GM19025 (cell line): ENCODE results near the gene UTS2.

ENCODE experiments used
- ATAC-seq: cut with Tn5 transposase; IDR thresholded peaks from one replicate; pipeline ENCODE4 v1.9.1; 2021; ENCODE audit warnings: mild to moderate bottlenecking, low read depth, moderate library complexity; ENCODE audit not compliant: unreplicated experiment

Gene UTS2

DNA sequence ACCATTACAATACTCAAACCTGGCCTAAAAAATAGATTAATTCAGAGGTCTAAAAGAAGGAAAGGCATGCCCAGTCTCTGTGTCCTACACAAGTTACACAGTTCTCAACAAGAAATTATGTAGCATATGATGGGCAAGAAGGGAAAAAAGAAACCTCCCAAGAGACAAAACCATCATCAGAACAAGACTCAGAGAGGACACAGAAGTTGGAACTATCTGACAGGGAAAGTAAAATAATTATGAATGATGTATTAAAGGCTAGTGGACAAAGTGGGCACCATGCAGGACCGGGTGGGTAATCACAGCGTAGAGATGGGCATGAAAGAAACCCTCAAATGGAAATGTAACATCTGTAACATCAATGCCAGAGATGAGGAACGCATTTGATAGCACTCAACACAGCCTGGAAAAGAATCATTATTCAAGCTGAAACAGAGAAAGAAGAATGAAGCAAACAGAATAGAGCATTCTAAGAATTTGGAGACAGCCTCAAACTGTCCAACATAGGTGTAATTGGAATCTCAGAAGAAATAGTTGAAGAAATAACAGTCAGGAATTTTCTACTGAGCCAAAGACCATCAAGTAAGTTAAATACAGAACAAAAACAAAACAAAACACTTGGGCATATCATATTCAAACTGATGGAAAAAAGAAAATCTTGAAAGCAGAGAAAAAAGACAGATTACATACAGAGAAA lies 39.0 kb downstream of the UTS2 start:
- no peak for ATAC-seq

DNA sequence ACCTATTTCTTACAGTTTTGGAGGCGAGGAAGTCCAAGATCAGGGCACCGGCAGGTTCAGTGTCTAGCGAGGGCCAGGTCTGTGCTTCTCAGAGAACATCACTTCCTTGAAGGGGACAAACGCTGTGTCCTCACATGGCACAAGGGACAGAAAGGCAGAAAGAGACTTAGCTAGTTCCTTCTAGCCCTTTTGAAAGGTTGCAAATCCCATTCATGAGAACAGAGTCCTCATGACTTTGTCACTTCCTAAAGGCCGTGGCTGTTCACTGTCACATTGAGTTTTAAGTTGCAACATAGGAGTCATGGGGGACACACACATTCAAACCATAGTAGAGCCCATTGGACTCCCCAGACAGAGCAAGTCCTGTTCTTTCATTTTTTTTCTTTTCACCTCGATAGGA lies 41.4 kb downstream of the UTS2 start:
- ATAC-seq, result no peak

DNA sequence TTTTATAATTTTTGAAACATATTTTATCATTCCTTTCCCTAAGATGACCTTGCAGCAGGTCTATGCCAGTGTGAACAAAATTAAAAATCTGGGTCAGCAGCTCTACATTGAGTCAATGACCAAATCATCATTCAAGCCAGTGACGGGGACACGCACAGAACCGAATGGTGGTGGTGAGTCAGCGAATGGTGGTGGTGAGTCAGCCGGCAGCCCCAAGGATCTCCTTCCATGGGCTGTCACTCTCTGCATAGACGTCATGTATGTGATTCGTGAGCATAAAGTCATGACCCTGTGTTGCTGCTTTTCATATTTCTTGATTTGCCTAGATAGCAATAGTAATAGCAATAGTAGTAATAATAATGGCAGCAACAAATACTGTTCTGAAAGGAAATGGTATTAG lies 42.5 kb downstream of the UTS2 start:
- no peak for ATAC-seq

GRCh38 chr1:7809742-7810141 lies 43.1 kb downstream of the UTS2 start:
- ATAC-seq, result no peak

DNA sequence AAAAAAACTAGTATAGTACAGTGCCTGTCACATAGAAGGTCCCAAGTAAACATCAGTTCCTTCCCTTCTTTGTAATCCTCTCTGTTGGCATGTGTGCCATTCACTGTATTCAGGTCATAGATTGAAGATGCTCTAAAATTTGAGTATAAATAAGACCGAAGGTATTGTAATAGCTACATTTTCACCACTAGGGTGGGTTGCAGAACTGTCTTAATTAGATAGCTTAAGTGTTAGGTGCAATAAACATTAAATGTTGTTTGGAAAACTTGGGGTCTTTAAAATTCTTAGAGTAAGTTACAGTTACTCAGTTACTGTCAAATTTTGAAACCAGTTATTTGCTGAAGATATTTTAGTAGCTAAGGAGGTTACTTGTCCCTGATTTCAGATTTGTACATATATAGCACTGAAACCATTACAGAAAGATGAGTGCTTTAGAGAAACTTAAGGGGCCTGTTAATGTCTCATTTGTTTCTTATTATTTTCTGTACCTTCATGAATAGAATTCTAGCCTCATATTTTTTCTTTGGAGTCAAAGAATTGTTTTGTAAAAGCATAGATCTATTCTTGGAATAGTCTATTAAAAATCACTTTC lies 44.5 kb downstream of the UTS2 start:
- no peak for ATAC-seq

DNA sequence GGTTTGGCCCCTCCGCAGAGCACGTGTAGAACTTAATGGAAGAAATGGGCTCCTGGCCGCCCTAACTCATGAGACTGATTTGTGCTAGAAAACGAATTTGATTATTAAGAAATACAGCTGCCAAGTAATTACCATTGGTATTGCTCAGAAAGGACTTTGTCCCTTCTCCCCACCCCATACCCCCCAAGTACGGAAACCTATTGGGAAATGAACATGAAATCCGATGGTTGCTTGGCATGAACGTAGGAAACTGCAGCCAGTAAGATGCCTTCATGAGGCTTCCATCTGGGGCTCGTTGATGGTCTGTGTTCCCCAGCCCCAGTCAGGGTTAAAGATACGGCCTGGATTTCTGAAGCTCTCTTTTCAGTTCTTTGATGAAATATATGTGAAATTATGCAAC lies 47.4 kb downstream of the UTS2 start:
- no peak for ATAC-seq
